NB4 (cell line): Measurements from ENCODE around the gene CTNNA2.

ENCODE experiments used
- POLR2A ChIP-seq: IDR thresholded peaks from 2 replicates; pipeline ENCODE4 v1.6.1; 2011; ENCODE audit warnings: mild to moderate bottlenecking; ENCODE audit not compliant: insufficient read length; ENCODE audit errors: extremely low read depth
- TF ChIP-seq, protein P1 (sequence below): IDR thresholded peaks from one replicate; pipeline ENCODE4 v1.5.1; 2012; ENCODE audit warnings: low read depth, low read length

DNA sequence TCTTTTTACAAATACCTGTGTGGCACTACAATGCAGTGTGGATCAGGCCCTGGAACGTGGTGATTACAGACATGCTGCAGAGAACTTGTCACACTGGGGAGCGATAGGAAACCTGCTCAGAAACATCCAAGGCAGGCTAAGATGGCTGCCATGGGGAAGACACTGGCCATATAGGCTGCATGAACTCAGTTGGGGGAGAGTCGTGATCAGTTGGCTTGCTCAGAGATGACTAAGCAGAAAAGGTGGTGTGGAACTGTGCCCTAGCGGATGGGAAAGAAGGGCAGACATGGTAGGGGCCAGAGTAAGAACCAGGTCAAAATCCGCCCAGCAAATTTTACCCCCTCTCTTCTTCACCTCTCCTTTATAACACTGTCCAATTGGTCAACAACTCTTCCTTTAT is 483.9 kb downstream of the CTNNA2 start:
- no peak for TF ChIP-seq POLR2A
- TF ChIP-seq, protein P1, sequence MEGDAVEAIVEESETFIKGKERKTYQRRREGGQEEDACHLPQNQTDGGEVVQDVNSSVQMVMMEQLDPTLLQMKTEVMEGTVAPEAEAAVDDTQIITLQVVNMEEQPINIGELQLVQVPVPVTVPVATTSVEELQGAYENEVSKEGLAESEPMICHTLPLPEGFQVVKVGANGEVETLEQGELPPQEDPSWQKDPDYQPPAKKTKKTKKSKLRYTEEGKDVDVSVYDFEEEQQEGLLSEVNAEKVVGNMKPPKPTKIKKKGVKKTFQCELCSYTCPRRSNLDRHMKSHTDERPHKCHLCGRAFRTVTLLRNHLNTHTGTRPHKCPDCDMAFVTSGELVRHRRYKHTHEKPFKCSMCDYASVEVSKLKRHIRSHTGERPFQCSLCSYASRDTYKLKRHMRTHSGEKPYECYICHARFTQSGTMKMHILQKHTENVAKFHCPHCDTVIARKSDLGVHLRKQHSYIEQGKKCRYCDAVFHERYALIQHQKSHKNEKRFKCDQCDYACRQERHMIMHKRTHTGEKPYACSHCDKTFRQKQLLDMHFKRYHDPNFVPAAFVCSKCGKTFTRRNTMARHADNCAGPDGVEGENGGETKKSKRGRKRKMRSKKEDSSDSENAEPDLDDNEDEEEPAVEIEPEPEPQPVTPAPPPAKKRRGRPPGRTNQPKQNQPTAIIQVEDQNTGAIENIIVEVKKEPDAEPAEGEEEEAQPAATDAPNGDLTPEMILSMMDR, result no peak
